GM21526 (cell line): Measurements from ENCODE around the gene FAM20A.

Experiments used
- ATAC-seq: cut with Tn5 transposase; IDR thresholded peaks from one replicate; pipeline ENCODE4 v1.9.1; 2021; ENCODE audit warnings: moderate library complexity; ENCODE audit not compliant: unreplicated experiment, low FRiP score

The FAM20A gene

GRCh38 chr17:68611353-68612208 is 10.4 kb upstream of the FAM20A start:
- no peak for ATAC-seq

- no peak for ATAC-seq
Measured at GRCh38 chr17:68610554-68610953, 9.4 kb upstream of the FAM20A start.

GRCh38 chr17:68608515-68609130 is 7.5 kb upstream of the FAM20A start:
- ATAC-seq, result no peak

- ATAC-seq, result no peak
Measured at GRCh38 chr17:68606451-68607307, 5.5 kb upstream of the FAM20A start.

- no peak for ATAC-seq
Measured at GRCh38 chr17:68605914-68606313, 4.7 kb upstream of the FAM20A start.

- no peak for ATAC-seq
Measured at GRCh38 chr17:68603656-68604055, 2.5 kb upstream of the FAM20A start.

GRCh38 chr17:68603027-68603426 is 1.9 kb upstream of the FAM20A start:
- no peak for ATAC-seq

- ATAC-seq, result no peak
Measured at GRCh38 chr17:68602289-68602688, 1.1 kb upstream of the FAM20A start.

GRCh38 chr17:68601565-68602288 is 560 bp upstream of the FAM20A start:
- no peak for ATAC-seq

GRCh38 chr17:68600067-68600930 is 868 bp downstream of the FAM20A start:
- no peak for ATAC-seq

GRCh38 chr17:68599552-68600066 is 1.6 kb downstream of the FAM20A start:
- no peak for ATAC-seq

- ATAC-seq, result no peak
Measured at GRCh38 chr17:68599091-68599490, 2.1 kb downstream of the FAM20A start.

GRCh38 chr17:68598545-68598961 is 2.6 kb downstream of the FAM20A start:
- no peak for ATAC-seq

- ATAC-seq, result no peak
Measured at GRCh38 chr17:68598074-68598473, 3.1 kb downstream of the FAM20A start.

- ATAC-seq, result no peak
Measured at GRCh38 chr17:68596411-68596945, 4.7 kb downstream of the FAM20A start.

- ATAC-seq, result no peak
Measured at GRCh38 chr17:68595986-68596385, 5.2 kb downstream of the FAM20A start.

GRCh38 chr17:68595496-68595895 is 5.7 kb downstream of the FAM20A start:
- ATAC-seq, result no peak

GRCh38 chr17:68594552-68594951 is 6.6 kb downstream of the FAM20A start:
- no peak for ATAC-seq
